ENCODE results near the gene TMEM107.
A peak's percentile ranks its signal among the peaks of the same experiment; 100 is the strongest.

TMEM107 gene

GRCh38 chr17:8128125-8128784, 47.9 kb downstream of the TMEM107 start:
- no peak for DNase-seq

DNA sequence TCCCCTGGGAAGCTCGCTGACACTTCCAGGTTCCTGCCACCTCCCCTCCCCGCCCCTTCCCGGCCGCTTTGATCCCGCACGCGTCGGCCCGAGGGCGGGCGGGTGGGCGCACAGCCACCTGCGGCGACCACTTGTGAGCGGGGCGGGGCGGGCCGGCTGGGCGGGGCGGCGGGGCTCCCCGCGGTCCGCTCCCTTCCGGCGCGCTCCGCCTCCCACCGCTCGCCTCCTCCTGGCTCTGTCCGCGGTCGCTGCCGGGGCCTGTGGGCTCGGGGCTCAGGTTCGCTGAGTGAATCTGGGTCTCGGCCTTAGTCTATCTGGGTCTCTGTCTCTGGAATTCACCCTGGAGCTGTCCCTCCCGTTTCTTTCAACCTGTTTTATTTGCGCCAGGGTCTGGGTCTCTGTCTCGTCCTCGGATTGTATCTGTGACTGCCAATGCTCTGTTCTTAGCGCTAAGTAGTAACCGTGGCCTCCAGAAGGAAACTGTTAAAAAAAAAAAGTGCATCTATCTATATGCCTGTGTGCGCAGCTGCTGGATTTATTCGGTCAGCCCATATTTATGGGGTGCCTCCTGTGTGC, 49.6 kb downstream of the TMEM107 start:
- DNase-seq: peak; percentile 65

GRCh38 chr17:8125947-8126490, 50.2 kb downstream of the TMEM107 start:
- peak; percentile 22 for DNase-seq

DNA sequence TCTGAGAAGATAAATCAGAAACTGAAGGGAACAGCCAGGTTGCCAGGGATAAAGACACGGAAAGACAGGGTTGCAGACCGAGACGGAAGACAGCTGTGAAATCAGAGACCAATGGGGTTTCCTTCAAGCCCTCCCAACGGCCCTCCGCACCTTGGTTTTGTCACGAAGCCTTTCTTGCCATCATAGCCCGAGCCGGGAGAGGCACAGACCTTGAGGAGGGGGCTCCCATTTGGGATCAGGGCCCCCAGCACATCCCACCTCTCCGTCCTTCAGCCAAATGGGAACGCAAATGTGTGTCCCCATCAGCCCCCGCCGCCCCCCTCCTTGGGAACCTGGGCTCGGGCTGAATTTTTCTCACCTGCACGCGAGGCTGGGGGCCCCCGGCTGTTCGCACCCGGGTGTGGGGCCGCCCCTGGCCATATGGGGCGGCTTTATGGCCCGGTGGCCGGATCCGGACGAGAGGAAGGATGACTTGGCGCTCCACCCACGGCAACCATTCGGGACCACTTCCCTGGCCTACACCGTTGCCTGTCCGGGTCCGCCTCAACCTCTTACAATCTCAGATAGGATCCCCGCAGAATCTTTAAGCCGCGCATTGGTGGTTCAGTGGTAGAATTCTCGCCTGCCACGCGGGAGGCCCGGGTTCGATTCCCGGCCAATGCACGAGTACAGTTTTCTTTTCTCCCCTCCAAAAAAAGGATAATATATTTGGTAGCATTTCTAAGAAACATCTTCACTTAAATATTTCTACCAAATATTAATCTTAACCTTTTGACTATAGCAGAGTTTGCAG, 50.8 kb downstream of the TMEM107 start:
- DNase-seq: peak; percentile 91

DNA sequence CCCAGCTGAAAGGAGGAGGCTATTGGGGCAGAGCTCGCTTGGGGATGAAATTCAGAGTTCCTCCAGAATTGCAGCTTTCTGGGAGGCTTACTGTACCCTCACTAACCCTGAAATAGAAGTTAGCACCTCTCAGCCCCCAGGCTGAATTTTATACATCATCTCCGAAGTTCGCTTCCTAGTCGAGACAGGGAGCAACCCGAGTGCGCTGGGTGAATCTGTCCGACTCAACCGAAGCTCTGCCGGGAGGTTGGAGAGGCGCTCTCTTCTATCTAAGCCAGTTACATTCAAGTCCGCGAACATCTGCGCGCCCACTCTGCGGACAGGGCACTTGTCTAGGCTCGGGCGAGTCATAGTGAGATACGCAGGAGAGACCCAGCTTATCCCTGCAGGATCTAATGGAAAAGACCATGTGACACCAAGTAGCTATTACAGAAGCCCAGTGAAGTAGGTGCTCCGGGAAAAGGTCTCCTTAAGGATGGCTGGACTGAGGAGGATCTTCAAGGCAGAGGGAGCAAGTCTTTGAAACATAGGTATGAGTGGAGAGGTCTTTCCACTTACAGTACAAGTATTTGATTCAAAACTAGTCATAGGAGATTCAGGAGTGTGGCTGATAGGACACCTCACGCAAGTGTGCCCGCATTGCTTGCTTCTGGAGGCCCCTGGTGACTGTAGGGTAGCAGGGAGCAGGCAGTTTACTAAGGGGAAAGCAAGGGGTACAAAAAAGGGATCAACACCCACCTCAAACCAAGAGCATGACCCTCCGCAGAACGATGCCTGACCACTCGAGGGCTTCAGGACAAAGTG, 51.6 kb downstream of the TMEM107 start:
- peak; percentile 41 for DNase-seq

GRCh38 chr17:8123695-8124349, 52.4 kb downstream of the TMEM107 start, which contains the start of gene HES7:
Gene HES7 (minus strand): TSS chr17:8124106. CDS start chr17:8124084, 22 bp downstream.
- no peak for DNase-seq

DNA sequence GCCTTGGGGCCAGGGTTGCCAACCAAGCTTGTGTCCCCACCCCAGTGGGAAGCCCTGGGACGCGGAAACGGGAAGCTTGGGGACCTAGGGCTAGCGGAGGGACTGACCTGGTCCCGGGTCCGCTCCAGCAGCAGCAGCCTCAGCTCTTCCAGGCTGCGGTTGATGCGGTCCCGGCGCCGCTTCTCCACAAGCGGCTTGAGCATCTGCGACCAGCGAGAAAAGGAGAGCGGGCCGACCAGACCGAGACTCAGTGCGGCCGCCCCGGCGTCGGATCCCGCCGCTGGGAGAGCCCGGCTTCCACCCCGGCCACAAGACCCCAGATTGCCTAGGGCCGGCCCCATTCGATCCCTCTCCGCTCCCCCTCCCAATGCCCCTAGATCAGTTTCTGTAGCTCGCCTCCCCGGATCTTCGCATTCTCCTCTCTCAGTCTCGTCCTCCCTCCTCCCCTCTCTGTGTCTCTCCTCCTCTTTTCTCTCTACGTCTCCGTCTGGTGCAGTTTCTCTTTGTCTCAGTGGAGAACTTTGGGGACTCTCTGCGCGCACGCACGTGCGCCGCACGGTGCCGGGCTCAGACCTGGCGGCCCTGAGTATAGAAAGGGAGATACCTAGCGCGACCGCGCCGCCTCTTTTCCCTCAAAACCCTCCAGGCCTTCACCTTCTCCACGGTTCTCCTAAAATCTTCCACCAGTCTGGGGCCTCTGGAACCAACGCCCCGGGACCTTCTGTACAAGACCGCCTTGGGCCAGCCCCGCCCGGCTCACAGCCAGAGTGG, 53.1 kb downstream of the TMEM107 start:
- peak; percentile 78 for DNase-seq
